ENCODE results near the gene TMOD1. TPM values are rescaled to one million over a fixed set of nuclear protein-coding genes. Genes with fewer than 3 reads are reported as not detected.
"Not testable (repeated sequence)": the region's sequence is repeated elsewhere in the genome, so short reads cannot be mapped to it uniquely, and the experiment has no call there.

Gene TMOD1
- total RNA-seq, 1 donor from 2014 or later: 0.49 TPM

DNA sequence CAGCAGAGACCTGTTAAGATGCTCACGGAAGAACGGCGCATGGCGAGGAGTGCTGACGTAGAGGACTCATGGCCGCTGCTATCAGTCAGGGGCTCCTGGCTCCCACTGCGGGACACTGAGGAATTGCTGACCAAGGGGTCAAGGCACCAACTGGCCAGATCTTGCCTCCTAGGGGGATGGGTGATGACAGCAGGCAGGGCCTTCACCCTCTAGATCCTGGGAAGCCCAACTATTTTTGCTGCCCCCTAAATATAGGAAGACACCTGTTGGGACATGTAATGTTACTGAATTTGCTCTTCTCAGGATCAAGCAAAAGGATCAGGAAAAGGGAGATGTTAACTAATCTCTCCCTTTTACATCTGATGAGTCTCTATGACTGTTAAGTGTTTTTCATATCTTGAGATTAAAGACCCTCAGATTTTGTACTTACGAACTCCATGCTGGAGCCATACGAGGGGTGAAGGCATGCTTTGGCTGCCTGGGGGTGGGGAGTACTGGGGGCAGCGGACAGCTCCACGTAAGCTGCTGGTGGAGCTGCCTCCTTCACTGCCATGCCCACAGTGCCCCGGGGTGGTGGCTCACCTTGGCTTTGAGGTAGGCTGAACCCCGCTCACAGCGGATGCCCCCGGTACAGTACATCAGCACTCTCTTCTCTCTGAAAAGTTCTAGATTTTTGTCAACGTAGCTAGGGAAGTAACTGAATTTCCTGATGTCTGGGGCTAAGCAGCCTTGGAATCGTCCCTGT lies 103.6 kb downstream of the TMOD1 start:
- Mint-ChIP-seq H3K36me3 (peaks cover 40% of the 10 kb centered on the region), H3K27me3 (ENCODE audit: low read depth) (no peaks in the 10 kb centered on the region), H3K4me3 (no peak overlapping the region), H3K27ac (no peak overlapping the region), H3K4me1 (no peaks in the 10 kb centered on the region), H3K9me3 (no peaks in the 10 kb centered on the region)
- TF ChIP-seq, protein P1, sequence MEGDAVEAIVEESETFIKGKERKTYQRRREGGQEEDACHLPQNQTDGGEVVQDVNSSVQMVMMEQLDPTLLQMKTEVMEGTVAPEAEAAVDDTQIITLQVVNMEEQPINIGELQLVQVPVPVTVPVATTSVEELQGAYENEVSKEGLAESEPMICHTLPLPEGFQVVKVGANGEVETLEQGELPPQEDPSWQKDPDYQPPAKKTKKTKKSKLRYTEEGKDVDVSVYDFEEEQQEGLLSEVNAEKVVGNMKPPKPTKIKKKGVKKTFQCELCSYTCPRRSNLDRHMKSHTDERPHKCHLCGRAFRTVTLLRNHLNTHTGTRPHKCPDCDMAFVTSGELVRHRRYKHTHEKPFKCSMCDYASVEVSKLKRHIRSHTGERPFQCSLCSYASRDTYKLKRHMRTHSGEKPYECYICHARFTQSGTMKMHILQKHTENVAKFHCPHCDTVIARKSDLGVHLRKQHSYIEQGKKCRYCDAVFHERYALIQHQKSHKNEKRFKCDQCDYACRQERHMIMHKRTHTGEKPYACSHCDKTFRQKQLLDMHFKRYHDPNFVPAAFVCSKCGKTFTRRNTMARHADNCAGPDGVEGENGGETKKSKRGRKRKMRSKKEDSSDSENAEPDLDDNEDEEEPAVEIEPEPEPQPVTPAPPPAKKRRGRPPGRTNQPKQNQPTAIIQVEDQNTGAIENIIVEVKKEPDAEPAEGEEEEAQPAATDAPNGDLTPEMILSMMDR (IDR thresholded peaks at IDR 0.05; ENCODE audit: unreplicated experiment): no peak
- DNase-seq (ENCODE audit: low spot score in 2 of 2, unreplicated experiment in 2 of 2): no peak

DNA sequence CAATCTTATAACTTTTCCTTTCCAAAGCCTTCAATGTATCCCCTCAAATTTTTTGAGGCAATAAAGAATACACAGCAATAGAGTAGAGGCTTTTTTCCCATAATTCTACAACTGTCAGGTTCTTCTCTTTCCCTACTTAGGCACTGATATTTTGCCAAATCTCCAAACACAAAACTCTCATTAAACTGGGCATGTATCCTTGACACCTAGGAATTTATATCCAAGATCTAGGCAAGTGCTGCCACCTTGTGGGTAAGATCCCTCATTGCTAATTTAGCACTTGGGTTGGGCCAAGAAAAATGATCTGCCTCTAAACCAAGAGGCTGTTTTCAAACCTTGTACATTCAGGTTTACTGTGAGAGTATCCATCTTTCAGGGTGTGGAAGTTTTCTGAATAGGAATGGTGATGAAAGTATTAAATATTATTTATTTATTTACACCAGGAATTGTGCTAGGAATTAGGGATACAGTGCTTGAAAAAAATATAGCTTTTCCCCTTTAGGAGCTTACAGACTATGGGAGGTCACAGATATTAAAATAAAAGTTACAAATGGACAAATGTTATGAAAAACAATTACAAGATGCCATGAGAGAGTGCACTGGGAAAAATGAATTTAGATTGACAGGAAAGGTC lies 114.1 kb downstream of the TMOD1 start:
- no peak overlapping the region for H3K4me3 Mint-ChIP-seq
- peak in 1 of 2 experiments; percentile 60 for DNase-seq (ENCODE audit: low spot score in 2 of 2, unreplicated experiment in 2 of 2)
- TF ChIP-seq, protein P1 (IDR thresholded peaks at IDR 0.05; ENCODE audit: unreplicated experiment): peak; percentile 88

DNA sequence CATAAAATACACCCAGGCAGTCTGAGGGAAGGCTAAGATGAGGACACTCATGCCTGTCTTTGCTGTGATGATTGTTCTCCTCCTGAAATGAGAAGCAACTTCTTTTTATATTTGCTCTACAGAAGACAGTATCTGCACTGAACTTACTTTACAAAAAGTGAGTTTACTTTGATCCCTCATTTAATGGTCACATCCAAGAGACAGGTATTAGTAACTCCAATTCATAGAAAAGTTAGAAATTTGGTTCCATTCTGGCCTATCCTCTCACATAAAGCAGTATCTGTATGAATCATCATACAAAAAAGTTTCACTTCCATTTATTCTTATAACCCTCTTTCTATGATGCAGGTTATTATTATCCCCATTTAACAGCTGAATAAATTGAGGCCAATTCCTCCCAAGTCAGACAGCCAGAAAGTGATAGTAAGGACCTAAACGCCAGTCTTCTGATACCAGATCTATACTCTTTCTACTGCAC lies 116.5 kb downstream of the TMOD1 start:
- Mint-ChIP-seq H3K36me3 (peaks cover 58% of the 10 kb centered on the region), H3K4me3 (no peak overlapping the region), H3K9me3 (peaks cover 24% of the 10 kb centered on the region), H3K27ac (no peak overlapping the region), H3K4me1 (no peaks in the 10 kb centered on the region), H3K27me3 (ENCODE audit: low read depth) (no peaks in the 10 kb centered on the region)
- DNase-seq (ENCODE audit: low spot score in 2 of 2, unreplicated experiment in 2 of 2): no peak
- TF ChIP-seq, protein P1 (IDR thresholded peaks at IDR 0.05; ENCODE audit: unreplicated experiment): no peak

More for the DNA sequence above, 114.1 kb downstream of the TMOD1 start:
- Mint-ChIP-seq H3K36me3 (peaks cover 42% of the 10 kb centered on the region), H3K4me1 (no peaks in the 10 kb centered on the region), H3K9me3 (peaks cover 6% of the 10 kb centered on the region), H3K27ac (no peak overlapping the region), H3K27me3 (ENCODE audit: low read depth) (no peaks in the 10 kb centered on the region)

DNA sequence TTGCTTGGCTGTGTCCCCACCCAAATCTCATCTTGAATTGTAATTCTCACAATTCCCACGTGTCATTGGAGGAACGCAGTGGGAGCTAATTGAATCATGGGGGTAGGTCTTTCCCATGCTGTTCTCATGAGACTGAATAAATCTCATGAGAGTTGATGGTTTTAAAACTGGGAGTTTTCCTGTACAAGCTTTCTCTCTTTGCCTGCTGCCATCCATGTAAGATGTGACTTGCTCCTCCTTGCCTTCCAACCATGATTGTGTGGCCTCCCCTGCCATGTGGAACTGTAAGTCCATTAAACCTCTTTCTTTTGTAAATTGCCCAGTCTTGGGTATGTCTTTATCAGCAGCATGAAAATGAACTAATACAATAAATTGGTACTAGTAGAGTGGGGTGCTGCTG lies 118.6 kb downstream of the TMOD1 start:
- H3K27ac Mint-ChIP-seq; DNase-seq (ENCODE audit: low spot score in 2 of 2, unreplicated experiment in 2 of 2); H3K27me3 Mint-ChIP-seq (ENCODE audit: low read depth); H3K4me1 Mint-ChIP-seq; H3K4me3 Mint-ChIP-seq: not testable (repeated sequence)
- H3K36me3 Mint-ChIP-seq: peaks cover 73% of the 10 kb centered on the region
- H3K9me3 Mint-ChIP-seq: peaks cover 29% of the 10 kb centered on the region

DNA sequence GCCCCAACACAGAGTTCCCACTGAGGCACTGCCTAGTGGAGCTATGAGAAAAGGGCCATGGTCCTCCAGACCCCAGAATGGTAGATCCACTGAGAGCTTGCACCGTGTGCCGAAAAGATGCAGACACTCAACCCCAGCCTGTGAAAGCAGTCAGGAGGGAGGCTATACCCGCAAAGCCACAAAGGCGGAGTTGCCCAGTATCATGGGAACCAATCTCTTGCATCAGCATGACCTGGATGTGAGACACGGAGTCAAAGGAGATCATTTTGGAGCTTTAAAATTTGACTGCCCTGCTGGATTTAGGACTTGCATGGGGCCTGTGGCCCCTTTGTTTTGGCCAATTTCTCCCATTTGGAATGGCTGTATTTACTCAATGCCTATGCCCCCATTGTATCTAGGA lies 121.0 kb downstream of the TMOD1 start:
- peaks cover 29% of the 10 kb centered on the region for H3K9me3 Mint-ChIP-seq
- not testable (repeated sequence) for H3K27ac Mint-ChIP-seq; DNase-seq (ENCODE audit: low spot score in 2 of 2, unreplicated experiment in 2 of 2); H3K4me3 Mint-ChIP-seq; H3K4me1 Mint-ChIP-seq; H3K27me3 Mint-ChIP-seq (ENCODE audit: low read depth)
- peaks cover 72% of the 10 kb centered on the region for H3K36me3 Mint-ChIP-seq

DNA sequence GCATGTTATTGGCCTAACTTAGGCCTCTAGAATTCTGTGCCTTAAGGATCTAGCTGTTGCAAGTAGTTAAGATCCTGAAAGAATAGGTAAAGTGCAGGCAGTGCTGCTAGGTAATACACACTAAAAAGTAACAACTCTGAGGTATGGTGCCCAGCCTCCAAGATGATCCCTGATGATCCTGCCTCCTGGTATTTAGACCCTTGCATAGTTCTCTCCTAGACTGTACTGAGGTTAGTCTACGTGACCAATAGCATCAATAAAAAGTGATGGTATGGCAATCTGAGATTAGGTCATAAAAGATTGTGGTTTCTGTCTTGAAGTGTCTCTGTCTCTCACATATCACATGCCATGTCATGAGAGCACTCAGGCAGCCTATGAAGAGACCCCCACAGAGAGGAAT lies 122.5 kb downstream of the TMOD1 start:
- TF ChIP-seq, protein P1 (IDR thresholded peaks at IDR 0.05; ENCODE audit: unreplicated experiment): no peak
- Mint-ChIP-seq H3K27ac (no peak overlapping the region), H3K4me1 (peaks cover 2% of the 10 kb centered on the region), H3K4me3 (no peak overlapping the region), H3K27me3 (ENCODE audit: low read depth) (no peaks in the 10 kb centered on the region), H3K9me3 (peaks cover 29% of the 10 kb centered on the region), H3K36me3 (peaks cover 58% of the 10 kb centered on the region)
- DNase-seq (ENCODE audit: low spot score in 2 of 2, unreplicated experiment in 2 of 2): no peak
